K562 (cell line): ENCODE results near the gene PPP3CA. TPM values are rescaled to one million over a fixed set of nuclear protein-coding genes. Genes with fewer than 3 reads are reported as not detected.

Experiments
- ATAC-seq: fragments of 200-7000 bp; cut with Tn5 transposase; 3 replicates; pipeline ENCODE4 v1.9.1; 2020; ENCODE audit warnings: moderate library complexity
- BruUV-seq: library from RNA; stranded (reverse); fragments of 400-500 nt; replicated peaks from 2 replicates; lab custom pipeline; 2021; lab: Mats Ljungman, UMichigan
- CTCF ChIA-PET: fragments of 300-600 bp; formaldehyde crosslinking; extraction: SDS; loops from one replicate; lab custom pipeline; 2021; ENCODE audit warnings: low intra/inter-chr PET ratio; lab: Yijun Ruan, JAX
- POLR2A ChIA-PET: fragments of 300-600, 350-650 bp; sonication (Branson Sonifier 250); formaldehyde crosslinking; extraction: SDS; loops from one replicate; lab custom pipeline; 2021; ENCODE audit warnings: antibody characterized with exemption, inconsistent platforms; lab: Yijun Ruan, JAX
- DNase-seq, 4 experiments: peaks; one replicate each; pipeline versions ENCODE4 v3.0.0 to v3.0.0-alpha.2; 2011 to 2018; ENCODE audit warnings: low spot score in 3 of 4, mixed read lengths in 3 of 4; ENCODE audit errors: extremely low read depth in 1 of 4
- FAIRE-seq: peaks from 2 replicates; lab custom pipeline; 2011; peaks lifted over from hg19 to GRCh38; lab: Jason Lieb, UNC
- H2AFZ ChIP-seq: 2 replicates; pipeline ENCODE4 v1.6.0; 2011; ENCODE audit warnings: low read depth, low read length, control low read depth, inconsistent platforms
- H3K27ac ChIP-seq: fragments of 200-600 bp; 3 replicates; pipeline ENCODE4 v1.8.0; 2011; ENCODE audit warnings: low read depth, mild to moderate bottlenecking, control low read depth, inconsistent platforms, low read length, moderate library complexity, mixed read lengths; ENCODE audit errors: extremely low read depth
- H3K27me3 ChIP-seq, 2 experiments: fragments of 300-600 bp in 1 of 2; 2 replicates in 1 of 2; 3 replicates in 1 of 2; pipeline versions ENCODE4 v1.6.0 to v1.8.0; 2011; ENCODE audit warnings: inconsistent platforms in 2 of 2, low read length in 2 of 2, mild to moderate bottlenecking in 1 of 2, mixed read lengths in 1 of 2, moderate library complexity in 1 of 2; ENCODE audit not compliant: control insufficient read depth in 2 of 2, insufficient read depth in 2 of 2
- H3K36me3 ChIP-seq: fragments of 300-600 bp; 3 replicates; pipeline ENCODE4 v1.8.0; 2011; ENCODE audit warnings: mild to moderate bottlenecking, low read length, inconsistent platforms; ENCODE audit not compliant: control insufficient read depth, insufficient read depth
- H3K4me1 ChIP-seq, 2 experiments: fragments of 200-600 bp in 1 of 2; replicated peaks in 1 of 2; 2 replicates in 1 of 2; 3 replicates in 1 of 2; pipeline versions ENCODE4 v1.5.1 to v1.8.0; 2011; ENCODE audit warnings: inconsistent platforms in 2 of 2, low read length in 2 of 2, mild to moderate bottlenecking in 1 of 2, mixed read lengths in 1 of 2, moderate library complexity in 1 of 2; ENCODE audit not compliant: control insufficient read depth in 2 of 2, insufficient read depth in 2 of 2
- H3K4me2 ChIP-seq: 2 replicates; pipeline ENCODE4 v1.6.1; 2011; ENCODE audit warnings: low read length, control low read depth, inconsistent platforms, mixed read lengths; ENCODE audit not compliant: insufficient read depth
- H3K4me3 ChIP-seq: fragments of 200-600 bp; sonication (generic), shearing (Covaris generic); 2 replicates; pipeline ENCODE4 v1.5.1; 2016; ENCODE audit warnings: control low read depth, inconsistent platforms
- H3K79me2 ChIP-seq: fragments of 200-600 bp; 3 replicates; pipeline ENCODE4 v1.8.0; 2011; ENCODE audit warnings: low read length, inconsistent platforms; ENCODE audit not compliant: control insufficient read depth, insufficient read depth
- H3K9ac ChIP-seq, 2 experiments: 2 replicates each; pipeline versions ENCODE4 v1.6.0 to v1.6.1; 2011; ENCODE audit warnings: low read depth in 2 of 2, low read length in 2 of 2, control low read depth in 1 of 2, inconsistent platforms in 1 of 2, mild to moderate bottlenecking in 1 of 2, mixed read lengths in 1 of 2; ENCODE audit not compliant: insufficient read depth in 1 of 2
- H3K9me1 ChIP-seq: one replicate; pipeline ENCODE4 v1.6.0; 2011; ENCODE audit warnings: inconsistent platforms, mild to moderate bottlenecking, low read length, moderate library complexity; ENCODE audit not compliant: control insufficient read depth, insufficient read depth
- H3K9me3 ChIP-seq: replicated peaks from 2 replicates; pipeline ENCODE4 v1.5.1; 2011; ENCODE audit warnings: low read depth, low read length, inconsistent platforms; ENCODE audit not compliant: control insufficient read depth, insufficient read depth
- H4K20me1 ChIP-seq: replicated peaks from 2 replicates; pipeline ENCODE4 v1.6.1; 2011; ENCODE audit warnings: low read length, inconsistent platforms, mixed read lengths; ENCODE audit not compliant: control insufficient read depth, insufficient read depth
- KLF13 ChIP-seq: fragments of 450-650 bp; IDR thresholded peaks from 2 replicates; pipeline ENCODE4 v1.6.1; 2016; ENCODE audit warnings: missing genetic modification characterization, low read depth, mild to moderate bottlenecking, missing compliant biosample characterization, moderate library complexity, borderline replicate concordance
- MAX ChIP-seq: sonication (generic); formaldehyde crosslinking; IDR thresholded peaks from 2 replicates; pipeline ENCODE4 v1.9.0; 2022; ENCODE audit warnings: mild to moderate bottlenecking, missing genetic modification reagents
- NFXL1 ChIP-seq: fragments of 450-650 bp; formaldehyde crosslinking; IDR thresholded peaks from 2 replicates; pipeline ENCODE4 v1.4.0; 2021; ENCODE audit warnings: mild to moderate bottlenecking
- NONO ChIP-seq, 2 experiments: fragments of 200-400 bp in 1 of 2; fragments of 450-650 bp in 1 of 2; formaldehyde crosslinking in 1 of 2; IDR thresholded peaks; 2 replicates each; pipeline ENCODE4 v1.6.1; 2017; ENCODE audit warnings: low read depth in 2 of 2, mild to moderate bottlenecking in 2 of 2, moderate library complexity in 2 of 2, low read length in 1 of 2
- NR4A1 ChIP-seq, 2 experiments: fragments of 250-450 bp in 1 of 2; fragments of 450-650 bp in 1 of 2; sonication (Bioruptor Pico) in 1 of 2; IDR thresholded peaks; 2 replicates each; pipeline versions ENCODE4 v1.4.0 to v1.6.1; 2016 to 2020; ENCODE audit warnings: mild to moderate bottlenecking in 2 of 2, missing compliant biosample characterization in 1 of 2, missing genetic modification characterization in 1 of 2, moderate library complexity in 1 of 2
- YY1 ChIP-seq, 3 experiments: IDR thresholded peaks; 2 replicates each; pipeline ENCODE4 v1.6.1; 2011; ENCODE audit warnings: low read length in 2 of 3, mild to moderate bottlenecking in 2 of 3, moderate library complexity in 2 of 3, borderline replicate concordance in 1 of 3, control low read depth in 1 of 3, low read depth in 1 of 3; ENCODE audit not compliant: insufficient read depth in 3 of 3, insufficient replicate concordance in 2 of 3, control insufficient read depth in 1 of 3, insufficient read length in 1 of 3; ENCODE audit errors: extremely low read depth in 1 of 3
- ZBTB7A ChIP-seq: IDR thresholded peaks from 2 replicates; pipeline ENCODE4 v1.6.1; 2011; ENCODE audit warnings: low read depth, mild to moderate bottlenecking, low read length, moderate library complexity, borderline replicate concordance; ENCODE audit not compliant: control insufficient read depth
- ZNF217 ChIP-seq: sonication (generic); formaldehyde crosslinking; IDR thresholded peaks from 2 replicates; pipeline ENCODE4 v1.8.0; 2022; ENCODE audit warnings: mild to moderate bottlenecking, missing genetic modification reagents
- WGBS: fragments of 100-300 bp; shearing (Covaris generic); methylation state at CpG from one replicate; pipeline ENCODE4 v1.1.6; 2016; ENCODE audit warnings: low coverage, mixed read lengths; ENCODE audit not compliant: insufficient coverage; ENCODE audit errors: missing lambda C conversion rate; 5-methylcytosine and 5-hydroxymethylcytosine counted together
- in situ Hi-C: fragments of 300-500 bp; cut with MboI; formaldehyde crosslinking; loops from 4 replicates; pipeline ENCODE4 v1.15.0; 2018; ENCODE audit warnings: inconsistent platforms, mixed read lengths
- intact Hi-C: fragments of 100-400 bp; cut with micrococcal nuclease; formaldehyde crosslinking; loops from 2 replicates; pipeline ENCODE4 v1.14.2; 2022
- polyA plus RNA-seq, 8 experiments: library from polyadenylated mRNA; depleted of rRNA in 4 of 8; stranded (reverse) in 5 of 8; unstranded in 3 of 8; fragments of >200 nt; fragmentation: Nextera tagmentation in 2 of 8; fragmentation: Illumina TruSeq in 1 of 8; extraction: Ambion mirVana in 2 of 8; extraction: Trizol in 1 of 8; gene quantifications; 2 replicates each; pipeline versions ENCODE4 v1.2.1 to v1.2.3, GENCODE V29; 2011 to 2014; ENCODE audit warnings: inconsistent platforms in 1 of 8, missing spikeins in 1 of 8
- total RNA-seq, 7 experiments: library from RNA; depleted of rRNA in 6 of 7; stranded (reverse); fragments of >200 nt in 6 of 7; fragmentation: Illumina TruSeq in 2 of 7; extraction: Trizol in 2 of 7; gene quantifications; 2 replicates each; pipeline versions ENCODE4 v1.2.1 to v1.2.3, GENCODE V29; 2011 to 2021; ENCODE audit warnings: low replicate concordance in 1 of 7
- TF ChIP-seq, protein P1 (sequence below): fragments of 450-650 bp; formaldehyde crosslinking; IDR thresholded peaks from 2 replicates; pipeline ENCODE4 v1.4.0; 2022; ENCODE audit warnings: missing genetic modification characterization

Gene PPP3CA
- total and polyA plus RNA-seq, 9 of the 15 experiments (the other 6 are each of a cell fraction or from before 2014, with no cell fraction given) = 0.94 to 3.2 (median 1.6) TPM

GRCh38 chr4:101175896-101176676 is 171.2 kb downstream of the PPP3CA start:
- in situ Hi-C loops = no loop called here
- POLR2A ChIA-PET = no interaction called here

More at GRCh38 chr4:101175896-101176676, 171.2 kb downstream of the PPP3CA start:
- Histone ChIP-seq H3K9me1 (no peaks in the 10 kb centered on the region), H3K36me3 (no peaks in the 10 kb centered on the region), H3K79me2 (no peaks in the 10 kb centered on the region), H4K20me1 (no peaks in the 10 kb centered on the region), H3K4me3 (no peak overlapping the region), H3K9me3 (no peaks in the 10 kb centered on the region), H3K4me1 (no peaks in the 10 kb centered on the region), H3K27ac (no peak overlapping the region), H2AFZ (no peak overlapping the region), H3K27me3 (no peaks in the 10 kb centered on the region), H3K9ac (no peak overlapping the region), H3K4me2 (no peak overlapping the region)
- no peak for ATAC-seq
- TF ChIP-seq NONO (IDR thresholded peaks at IDR 0.05; ENCODE audit: low read depth in 2 of 2, low read length in 1 of 2) (no peak), ZNF217 (no peak), MAX (CRISPR knock-in tag) (no peak), KLF13 (tag) (no peak), NFXL1 (CRISPR knock-in tag) (no peak), YY1 (IDR thresholded peaks at IDR 0.05; ENCODE audit: borderline replicate concordance in 1 of 3, control insufficient read depth in 1 of 3, extremely low read depth in 1 of 3, insufficient read depth in 3 of 3, insufficient read length in 1 of 3, insufficient replicate concordance in 2 of 3, low read depth in 1 of 3, low read length in 2 of 3) (no peak), NR4A1 (CRISPR knock-in tag; IDR thresholded peaks at IDR 0.05) (no peak), NR4A1 (tag; IDR thresholded peaks at IDR 0.05) (no peak), ZBTB7A (no peak)
- TF ChIP-seq, protein P1, sequence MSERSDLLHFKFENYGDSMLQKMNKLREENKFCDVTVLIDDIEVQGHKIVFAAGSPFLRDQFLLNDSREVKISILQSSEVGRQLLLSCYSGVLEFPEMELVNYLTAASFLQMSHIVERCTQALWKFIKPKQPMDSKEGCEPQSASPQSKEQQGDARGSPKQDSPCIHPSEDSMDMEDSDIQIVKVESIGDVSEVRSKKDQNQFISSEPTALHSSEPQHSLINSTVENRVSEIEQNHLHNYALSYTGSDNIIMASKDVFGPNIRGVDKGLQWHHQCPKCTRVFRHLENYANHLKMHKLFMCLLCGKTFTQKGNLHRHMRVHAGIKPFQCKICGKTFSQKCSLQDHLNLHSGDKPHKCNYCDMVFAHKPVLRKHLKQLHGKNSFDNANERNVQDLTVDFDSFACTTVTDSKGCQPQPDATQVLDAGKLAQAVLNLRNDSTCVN = no peak
- no peak for DNase-seq
- no peak for FAIRE-seq
- intact Hi-C loops = no loop called here
- WGBS = 0% methylated on average over 6 of the region's 6 CpGs
- no TSS peak for BruUV-seq
- CTCF ChIA-PET = no interaction called here
